Sigmoid colon (tissue), 7 donors: ENCODE data around the gene NHERF2. TPM values are rescaled to one million over a fixed set of nuclear protein-coding genes. Genes with fewer than 3 reads are reported as not detected.
A peak's percentile ranks its signal among the peaks of the same experiment; 100 is the strongest.

Experiments used
- DNase-seq: peaks from one replicate; pipeline ENCODE4 v3.0.0-alpha.2; 2019
- H3K27ac ChIP-seq, 4 donors: fragments of 200-600 bp; sonication (generic); one replicate each; pipeline ENCODE4 v1.5.1; 2016 to 2019; ENCODE audit warnings: mild to moderate bottlenecking in 1 of 4
- H3K27me3 ChIP-seq, 3 donors: fragments of 200-600 bp; sonication (generic); one replicate each; pipeline ENCODE4 v1.5.1; 2019; ENCODE audit warnings: mild to moderate bottlenecking in 1 of 3
- H3K36me3 ChIP-seq, 4 donors: fragments of 200-600 bp; sonication (generic); one replicate each; pipeline ENCODE4 v1.5.1; 2016 to 2019
- H3K4me1 ChIP-seq, 4 donors: fragments of 200-600 bp; sonication (generic); one replicate each; pipeline ENCODE4 v1.5.1; 2017 to 2019
- H3K4me3 ChIP-seq, 4 donors: fragments of 200-600 bp; sonication (generic); one replicate each; pipeline ENCODE4 v1.5.1; 2017 to 2019; ENCODE audit warnings: mild to moderate bottlenecking in 2 of 4, moderate library complexity in 1 of 4
- H3K9me3 ChIP-seq, 4 donors: fragments of 200-600 bp in 3 of 4; sonication (generic) in 3 of 4; one replicate each; pipeline versions ENCODE4 v1.5.1 to v1.6.1; 2013 to 2019
- CTCF ChIP-seq, 4 experiments: fragments of 450-650 bp in 3 of 4; fragments of 200-600 bp in 1 of 4; IDR thresholded peaks; one replicate each; pipeline ENCODE4 v1.5.1; 2016 to 2019; ENCODE audit warnings: antibody characterized with exemption in 4 of 4, mild to moderate bottlenecking in 3 of 4, moderate library complexity in 2 of 4
- EP300 ChIP-seq, 4 donors: sonication (generic); formaldehyde crosslinking; IDR thresholded peaks; one replicate each; pipeline ENCODE4 v1.6.1; 2017; ENCODE audit warnings: antibody characterized with exemption in 4 of 4
- POLR2A ChIP-seq, 2 donors: fragments of 450-650 bp; IDR thresholded peaks; one replicate each; pipeline ENCODE4 v1.6.1; 2016; ENCODE audit warnings: antibody characterized with exemption in 2 of 2, mild to moderate bottlenecking in 2 of 2, moderate library complexity in 2 of 2
- POLR2AphosphoS5 ChIP-seq, 4 donors: sonication (generic); formaldehyde crosslinking; IDR thresholded peaks; one replicate each; pipeline ENCODE4 v1.6.1; 2017; ENCODE audit warnings: antibody characterized with exemption in 4 of 4
- WGBS, 2 donors: extraction: QIAGEN DNeasy Blood & Tissue Kit; methylation state at CpG; one replicate each; pipeline ENCODE4 v1.1.7; 2013; 5-methylcytosine and 5-hydroxymethylcytosine counted together
- intact Hi-C: fragments of 100-400 bp; cut with DNase I; formaldehyde crosslinking; loops from one replicate; pipeline ENCODE4 v1.15.1; 2023
- polyA plus RNA-seq, 3 donors: library from polyadenylated mRNA; stranded (reverse); fragments of 200-250 nt; gene quantifications; one replicate each; pipeline ENCODE4 v1.2.3, GENCODE V29; 2013
- total RNA-seq, 4 donors: library from RNA; depleted of rRNA; stranded (reverse); fragments of >200 nt; gene quantifications; one replicate each; pipeline ENCODE4 v1.1.0, GENCODE V29; 2016
- donor health status: healthy with polysubstance abuse.
- donor health status: Bipolar disorder and iron deficiency.
- donor health status: healthy.

Gene NHERF2
- total and polyA plus RNA-seq, 7 donors: 23.5 to 105 (median 46.7) TPM

GRCh38 chr16:2042171-2042985, 15.7 kb downstream of the NHERF2 start:
- H3K9me3 ChIP-seq: no peaks in the 10 kb centered on the region
- peak overlapping the region in 2 of 4 donors; percentile 22 to 51 for H3K27ac ChIP-seq
- H3K27me3 ChIP-seq: no peaks in the 10 kb centered on the region
- peaks cover 0 to 58% (median 50%) of the 10 kb centered on the region in 4 donors for H3K4me1 ChIP-seq
- H3K4me3 ChIP-seq: no peak overlapping the region
- no peak for DNase-seq
- TF ChIP-seq POLR2A (IDR thresholded peaks at IDR 0.05) (no peak), EP300 (IDR thresholded peaks at IDR 0.05) (no peak), POLR2AphosphoS5 (IDR thresholded peaks at IDR 0.05) (no peak), CTCF (IDR thresholded peaks at IDR 0.05) (no peak)
- WGBS, 2 donors: 21 to 62% methylated on average over 22 of the region's 22 CpGs
- peaks cover 0 to 18% (median 3%) of the 10 kb centered on the region in 4 donors for H3K36me3 ChIP-seq
- intact Hi-C loops: no loop called here

- WGBS, 2 donors: 29 to 73% methylated on average over 11 of the region's 11 CpGs
- H3K27ac ChIP-seq: peak overlapping the region in 2 of 4 donors; percentile 13 to 36
- intact Hi-C loops: no loop called here
Observed at GRCh38 chr16:2042986-2043666, 16.4 kb downstream of the NHERF2 start.

GRCh38 chr16:2043667-2044451, 17.2 kb downstream of the NHERF2 start:
- intact Hi-C loops: no loop called here
- DNase-seq: peak; percentile 66
- TF ChIP-seq POLR2A (IDR thresholded peaks at IDR 0.05): no peak
- TF ChIP-seq POLR2AphosphoS5 (IDR thresholded peaks at IDR 0.05): no peak
- TF ChIP-seq EP300 (IDR thresholded peaks at IDR 0.05): no peak
- TF ChIP-seq CTCF (IDR thresholded peaks at IDR 0.05): no peak
- Histone ChIP-seq H3K4me1 (peaks cover 0 to 57% (median 45%) of the 10 kb centered on the region in 4 donors), H3K9me3 (no peaks in the 10 kb centered on the region), H3K27ac (peak overlapping the region in 3 of 4 donors; percentile 13 to 46 (median 36)), H3K4me3 (no peak overlapping the region), H3K36me3 (peaks cover 0 to 13% (median 0%) of the 10 kb centered on the region in 4 donors), H3K27me3 (no peaks in the 10 kb centered on the region)
- 29 to 53% methylated on average over 26 of the region's 26 CpGs for WGBS, 2 donors

More at GRCh38 chr16:2042986-2043666, 16.4 kb downstream of the NHERF2 start:
- peaks cover 0 to 13% (median 0%) of the 10 kb centered on the region in 4 donors for H3K36me3 ChIP-seq
- H3K27me3 ChIP-seq: no peaks in the 10 kb centered on the region
- no peak for DNase-seq
- TF ChIP-seq POLR2A (IDR thresholded peaks at IDR 0.05) (no peak), EP300 (IDR thresholded peaks at IDR 0.05) (no peak), POLR2AphosphoS5 (IDR thresholded peaks at IDR 0.05) (no peak), CTCF (IDR thresholded peaks at IDR 0.05) (no peak)
- H3K4me3 ChIP-seq: no peak overlapping the region
- peaks cover 0 to 52% (median 44%) of the 10 kb centered on the region in 4 donors for H3K4me1 ChIP-seq
- no peaks in the 10 kb centered on the region for H3K9me3 ChIP-seq

- peaks cover 0 to 13% (median 0%) of the 10 kb centered on the region in 4 donors for H3K36me3 ChIP-seq
- no peaks in the 10 kb centered on the region for H3K9me3 ChIP-seq
- no peaks in the 10 kb centered on the region for H3K27me3 ChIP-seq
- TF ChIP-seq EP300 (IDR thresholded peaks at IDR 0.05) (no peak), CTCF (IDR thresholded peaks at IDR 0.05) (no peak), POLR2A (IDR thresholded peaks at IDR 0.05) (no peak), POLR2AphosphoS5 (IDR thresholded peaks at IDR 0.05) (no peak)
- H3K4me1 ChIP-seq: peaks cover 0 to 56% (median 42%) of the 10 kb centered on the region in 4 donors
- intact Hi-C loops: no loop called here
- H3K4me3 ChIP-seq: no peak overlapping the region
- peak overlapping the region in 3 of 4 donors; percentile 6 to 28 (median 17) for H3K27ac ChIP-seq
- DNase-seq: peak; percentile 63
- WGBS, 2 donors: 69 to 78% methylated on average over 22 of the region's 22 CpGs
Observed at GRCh38 chr16:2044541-2044940, 17.8 kb downstream of the NHERF2 start.
